SK-N-SH (cell line): ENCODE results near the gene UBR2. TPM values are rescaled to one million over a fixed set of nuclear protein-coding genes. Genes with fewer than 3 reads are reported as not detected.

Source experiments
- CTCF ChIA-PET: fragments of 300-600, 350-600 bp; formaldehyde crosslinking; extraction: SDS; loops from one replicate; lab custom pipeline; 2021; lab: Yijun Ruan, JAX
- POLR2A ChIA-PET: fragments of 350-600 bp; sonication (Branson Sonifier 250); formaldehyde crosslinking; extraction: SDS; loops from one replicate; lab custom pipeline; 2020; ENCODE audit warnings: antibody characterized with exemption, inconsistent platforms; lab: Yijun Ruan, JAX
- DNase-seq: peaks from one replicate; pipeline ENCODE4 v3.0.0; 2012
- H2AFZ ChIP-seq: fragments of 200-600 bp; sonication (generic); 2 replicates; pipeline ENCODE4 v1.8.1; 2016; ENCODE audit warnings: antibody characterized with exemption, mild to moderate bottlenecking, low read depth
- H3F3A ChIP-seq: fragments of 200-600 bp; sonication (generic); replicated peaks from 2 replicates; pipeline ENCODE3; 2016; ENCODE audit warnings: antibody characterized with exemption, mild to moderate bottlenecking; ENCODE audit not compliant: insufficient read depth
- H3K27ac ChIP-seq, 2 experiments: fragments of 200-500 bp in 1 of 2; fragments of 200-600 bp in 1 of 2; sonication (Bioruptor generic) in 1 of 2; sonication (generic), shearing (Covaris generic) in 1 of 2; 2 replicates each; pipeline versions ENCODE4 v1.5.1 to v1.6.1; 2014 to 2016; ENCODE audit warnings: low read depth in 2 of 2, inconsistent platforms in 1 of 2, low read length in 1 of 2, mild to moderate bottlenecking in 1 of 2, mixed read lengths in 1 of 2
- H3K27me3 ChIP-seq: fragments of 200-600 bp; sonication (generic), shearing (Covaris generic); 2 replicates; pipeline ENCODE4 v1.6.1; 2016; ENCODE audit warnings: mixed run types; ENCODE audit not compliant: insufficient read depth
- H3K36me3 ChIP-seq, 2 experiments: fragments of 200-500 bp in 1 of 2; fragments of 200-600 bp in 1 of 2; sonication (Bioruptor generic) in 1 of 2; sonication (generic) in 1 of 2; replicated peaks in 1 of 2; 2 replicates each; pipeline versions ENCODE3 to v1.5.1; 2014 to 2016; ENCODE audit warnings: low read length in 1 of 2, mild to moderate bottlenecking in 1 of 2; ENCODE audit not compliant: insufficient read depth in 2 of 2, control insufficient read depth in 1 of 2
- H3K4me1 ChIP-seq, 2 experiments: fragments of 200-500 bp in 1 of 2; fragments of 200-600 bp in 1 of 2; sonication (Bioruptor generic) in 1 of 2; sonication (generic), shearing (Covaris generic) in 1 of 2; 2 replicates each; pipeline versions ENCODE4 v1.5.1 to v1.6.1; 2014 to 2016; ENCODE audit warnings: low read depth in 1 of 2, low read length in 1 of 2, mixed run types in 1 of 2; ENCODE audit not compliant: insufficient read depth in 2 of 2, control insufficient read depth in 1 of 2
- H3K4me2 ChIP-seq: fragments of 200-600 bp; sonication (generic), shearing (Covaris generic); 2 replicates; pipeline ENCODE4 v1.6.1; 2017; ENCODE audit warnings: mixed run types
- H3K4me3 ChIP-seq, 2 experiments: fragments of 200-500 bp in 1 of 2; fragments of 200-600 bp in 1 of 2; sonication (Bioruptor generic) in 1 of 2; sonication (generic), shearing (Covaris generic) in 1 of 2; 2 replicates each; pipeline versions ENCODE4 v1.5.1 to v1.8.1; 2014 to 2016; ENCODE audit warnings: low read depth in 2 of 2, inconsistent platforms in 1 of 2, low read length in 1 of 2, mild to moderate bottlenecking in 1 of 2, mixed read lengths in 1 of 2, moderate library complexity in 1 of 2
- H3K79me2 ChIP-seq: fragments of 200-600 bp; sonication (generic); 2 replicates; pipeline ENCODE4 v1.8.1; 2017; ENCODE audit warnings: mild to moderate bottlenecking; ENCODE audit not compliant: insufficient read depth
- H3K9ac ChIP-seq: fragments of 200-600 bp; sonication (generic); 2 replicates; pipeline ENCODE4 v1.6.1; 2017; ENCODE audit warnings: mixed run types
- H3K9me2 ChIP-seq: fragments of 200-600 bp; sonication (generic); 2 replicates; pipeline ENCODE4 v1.6.1; 2017; ENCODE audit warnings: mixed run types
- H3K9me3 ChIP-seq: fragments of 200-600 bp; sonication (generic); 2 replicates; pipeline ENCODE4 v1.6.1; 2017; ENCODE audit warnings: mixed run types, mild to moderate bottlenecking, moderate library complexity
- H4K20me1 ChIP-seq: fragments of 200-600 bp; sonication (generic); 2 replicates; pipeline ENCODE4 v1.6.1; 2017; ENCODE audit warnings: mild to moderate bottlenecking, mixed run types; ENCODE audit not compliant: insufficient read depth
- EP300 ChIP-seq, 2 experiments: IDR thresholded peaks; 2 replicates each; pipeline versions ENCODE4 v1.4.0 to v1.6.1; 2012; ENCODE audit warnings: borderline replicate concordance in 1 of 2, low read depth in 1 of 2, low read length in 1 of 2
- EZH2phosphoT487 ChIP-seq: fragments of 200-600 bp; sonication (generic); IDR thresholded peaks from 2 replicates; pipeline ENCODE4 v1.6.1; 2017; ENCODE audit warnings: low read depth, mixed run types, mild to moderate bottlenecking, antibody characterized with exemption, moderate library complexity, borderline replicate concordance
- FOXJ3 ChIP-seq: sonication (generic); formaldehyde crosslinking; IDR thresholded peaks from 2 replicates; pipeline ENCODE4 v1.5.1; 2020; ENCODE audit warnings: mild to moderate bottlenecking, missing genetic modification reagents
- GABPA ChIP-seq: IDR thresholded peaks from 2 replicates; pipeline ENCODE4 v1.4.0; 2012; ENCODE audit warnings: low read depth, mild to moderate bottlenecking
- GATA2 ChIP-seq: sonication (generic); formaldehyde crosslinking; IDR thresholded peaks from 2 replicates; pipeline ENCODE4 v1.5.0; 2020; ENCODE audit warnings: mild to moderate bottlenecking, missing genetic modification reagents
- MAX ChIP-seq: IDR thresholded peaks from 2 replicates; pipeline ENCODE4 v1.4.0; 2012; ENCODE audit warnings: low read depth
- MEF2A ChIP-seq: IDR thresholded peaks from 2 replicates; pipeline ENCODE4 v1.4.0; 2012; ENCODE audit warnings: low read depth, borderline replicate concordance
- NFIC ChIP-seq: IDR thresholded peaks from 2 replicates; pipeline ENCODE4 v1.4.0; 2012; ENCODE audit warnings: borderline replicate concordance
- NRF1 ChIP-seq: IDR thresholded peaks from 2 replicates; pipeline ENCODE4 v1.6.1; 2012; ENCODE audit warnings: low read depth, mild to moderate bottlenecking, low read length
- POLR2AphosphoS5 ChIP-seq: IDR thresholded peaks from 2 replicates; pipeline ENCODE4 v1.6.1; 2012; ENCODE audit warnings: low read depth, low read length
- RAD21 ChIP-seq: IDR thresholded peaks from 2 replicates; pipeline ENCODE4 v1.6.1; 2012; ENCODE audit warnings: mild to moderate bottlenecking, low read length
- RXRA ChIP-seq: IDR thresholded peaks from 2 replicates; pipeline ENCODE4 v1.4.0; 2012; ENCODE audit warnings: low read depth, mild to moderate bottlenecking, borderline replicate concordance
- SMC3 ChIP-seq: IDR thresholded peaks from 2 replicates; pipeline ENCODE4 v1.6.1; 2012; ENCODE audit warnings: low read depth, low read length, improper control_type of control experiment
- TAF1 ChIP-seq: IDR thresholded peaks from 2 replicates; pipeline ENCODE4 v1.6.1; 2012; ENCODE audit warnings: low read depth, mild to moderate bottlenecking, low read length, moderate library complexity, borderline replicate concordance
- TCF12 ChIP-seq: IDR thresholded peaks from 2 replicates; pipeline ENCODE4 v1.4.0; 2012
- TEAD4 ChIP-seq: IDR thresholded peaks from 2 replicates; pipeline ENCODE4 v1.4.0; 2012; ENCODE audit warnings: mild to moderate bottlenecking, borderline replicate concordance; ENCODE audit not compliant: insufficient read depth
- USF1 ChIP-seq: IDR thresholded peaks from 2 replicates; pipeline ENCODE4 v1.4.0; 2012; ENCODE audit warnings: low read depth, borderline replicate concordance
- YY1 ChIP-seq: IDR thresholded peaks from 2 replicates; pipeline ENCODE4 v1.4.0; 2012; ENCODE audit warnings: low read depth, mild to moderate bottlenecking
- WGBS: methylation state at CpG from one replicate; pipeline ENCODE4 v1.1.6; 2017; ENCODE audit warnings: low lambda C conversion rate; 5-methylcytosine and 5-hydroxymethylcytosine counted together
- polyA plus RNA-seq, 3 experiments: library from polyadenylated mRNA; depleted of rRNA; stranded (reverse); fragments of >200 nt; gene quantifications; 2 replicates each; pipeline ENCODE4 v1.2.3, GENCODE V29; 2012
- TF ChIP-seq, protein P1 (sequence below): IDR thresholded peaks from 2 replicates; pipeline ENCODE4; 2012
- TF ChIP-seq, protein P2 (sequence below): fragments of 200-600 bp; sonication (generic); IDR thresholded peaks from 2 replicates; pipeline ENCODE4 v1.6.1; 2017; ENCODE audit warnings: antibody characterized with exemption, mild to moderate bottlenecking, moderate library complexity
- TF ChIP-seq, protein P3 (sequence below): IDR thresholded peaks from 2 replicates; pipeline ENCODE4 v1.4.0; 2012; ENCODE audit warnings: low read depth, borderline replicate concordance

Gene UBR2
- polyA plus RNA-seq, 1 of the 3 experiments (the other 2 are of a cell fraction), result 5.2 TPM

DNA sequence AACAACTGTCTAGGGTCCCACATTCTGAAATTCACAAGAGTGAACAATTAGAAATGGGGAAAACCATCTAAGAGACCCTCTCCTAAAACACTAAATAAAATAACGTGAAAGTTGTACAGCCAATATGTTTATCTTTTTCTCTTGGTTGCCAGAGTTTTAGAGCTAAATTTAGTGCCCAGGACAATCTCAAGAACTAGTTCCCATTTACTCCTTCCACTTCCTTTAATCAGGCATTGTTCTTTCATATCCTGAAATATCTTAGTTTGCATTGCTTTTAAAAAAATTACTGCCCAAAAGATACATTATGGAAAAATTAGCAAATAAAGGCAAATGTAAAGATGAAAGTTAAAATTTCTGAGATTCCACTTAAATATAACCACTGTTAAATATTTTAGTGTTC lies 33.1 kb upstream of the UBR2 start (continued):
- TF ChIP-seq, protein P1, sequence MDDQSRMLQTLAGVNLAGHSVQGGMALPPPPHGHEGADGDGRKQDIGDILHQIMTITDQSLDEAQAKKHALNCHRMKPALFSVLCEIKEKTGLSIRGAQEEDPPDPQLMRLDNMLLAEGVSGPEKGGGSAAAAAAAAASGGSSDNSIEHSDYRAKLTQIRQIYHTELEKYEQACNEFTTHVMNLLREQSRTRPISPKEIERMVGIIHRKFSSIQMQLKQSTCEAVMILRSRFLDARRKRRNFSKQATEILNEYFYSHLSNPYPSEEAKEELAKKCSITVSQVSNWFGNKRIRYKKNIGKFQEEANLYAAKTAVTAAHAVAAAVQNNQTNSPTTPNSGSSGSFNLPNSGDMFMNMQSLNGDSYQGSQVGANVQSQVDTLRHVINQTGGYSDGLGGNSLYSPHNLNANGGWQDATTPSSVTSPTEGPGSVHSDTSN, result no peak
- TF ChIP-seq NRF1, result no peak
- no peak for TF ChIP-seq TEAD4
- no peak for TF ChIP-seq TAF1
- TF ChIP-seq SMC3, result no peak

- no peaks in the 10 kb centered on the region for H3K36me3 ChIP-seq
- H4K20me1 ChIP-seq, result no peaks in the 10 kb centered on the region
- peak overlapping the region; percentile 60; the same call in 1 of the 2 replicates for H2AFZ ChIP-seq
- TF ChIP-seq NFIC, result no peak
- TF ChIP-seq, protein P2, sequence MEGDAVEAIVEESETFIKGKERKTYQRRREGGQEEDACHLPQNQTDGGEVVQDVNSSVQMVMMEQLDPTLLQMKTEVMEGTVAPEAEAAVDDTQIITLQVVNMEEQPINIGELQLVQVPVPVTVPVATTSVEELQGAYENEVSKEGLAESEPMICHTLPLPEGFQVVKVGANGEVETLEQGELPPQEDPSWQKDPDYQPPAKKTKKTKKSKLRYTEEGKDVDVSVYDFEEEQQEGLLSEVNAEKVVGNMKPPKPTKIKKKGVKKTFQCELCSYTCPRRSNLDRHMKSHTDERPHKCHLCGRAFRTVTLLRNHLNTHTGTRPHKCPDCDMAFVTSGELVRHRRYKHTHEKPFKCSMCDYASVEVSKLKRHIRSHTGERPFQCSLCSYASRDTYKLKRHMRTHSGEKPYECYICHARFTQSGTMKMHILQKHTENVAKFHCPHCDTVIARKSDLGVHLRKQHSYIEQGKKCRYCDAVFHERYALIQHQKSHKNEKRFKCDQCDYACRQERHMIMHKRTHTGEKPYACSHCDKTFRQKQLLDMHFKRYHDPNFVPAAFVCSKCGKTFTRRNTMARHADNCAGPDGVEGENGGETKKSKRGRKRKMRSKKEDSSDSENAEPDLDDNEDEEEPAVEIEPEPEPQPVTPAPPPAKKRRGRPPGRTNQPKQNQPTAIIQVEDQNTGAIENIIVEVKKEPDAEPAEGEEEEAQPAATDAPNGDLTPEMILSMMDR, result peak; percentile 91
- TF ChIP-seq SMC3, result peak; percentile 70
- TF ChIP-seq EZH2phosphoT487, result no peak
- TF ChIP-seq RAD21, result peak; percentile 82
- TF ChIP-seq GABPA, result no peak
- TF ChIP-seq, all 33 proteins: peak for 3
- peak; percentile 70 for DNase-seq
- CTCF ChIA-PET, result interaction anchor here (0.6 to 4.2 kb wide), 64 partner anchors 10 to 437 kb away, joined by 3 to 34 read pairs (median 4); partner anchors contain the start of genes GUCA1B and TRERF1
- Histone ChIP-seq H3K4me3 (no peak overlapping the region; a peak in 1 of 4 replicates), H3K4me2 (no peak overlapping the region), H3K27me3 (no peaks in the 10 kb centered on the region), H3K9me2 (no peaks in the 10 kb centered on the region), H3K27ac (no peak overlapping the region), H3F3A (no peaks in the 10 kb centered on the region), H3K9me3 (no peaks in the 10 kb centered on the region), H3K9ac (no peak overlapping the region), H3K79me2 (no peaks in the 10 kb centered on the region), H3K4me1 (no peaks in the 10 kb centered on the region)
- POLR2A ChIA-PET, result interaction anchor here (0.6 kb wide), 1 partner anchor 522 kb away, joined by 3 read pairs; the partner anchor contains the start of gene CUL7
These were observed 31.7 kb upstream of the UBR2 start for GRCh38 chr6:42532038-42532669.

DNA sequence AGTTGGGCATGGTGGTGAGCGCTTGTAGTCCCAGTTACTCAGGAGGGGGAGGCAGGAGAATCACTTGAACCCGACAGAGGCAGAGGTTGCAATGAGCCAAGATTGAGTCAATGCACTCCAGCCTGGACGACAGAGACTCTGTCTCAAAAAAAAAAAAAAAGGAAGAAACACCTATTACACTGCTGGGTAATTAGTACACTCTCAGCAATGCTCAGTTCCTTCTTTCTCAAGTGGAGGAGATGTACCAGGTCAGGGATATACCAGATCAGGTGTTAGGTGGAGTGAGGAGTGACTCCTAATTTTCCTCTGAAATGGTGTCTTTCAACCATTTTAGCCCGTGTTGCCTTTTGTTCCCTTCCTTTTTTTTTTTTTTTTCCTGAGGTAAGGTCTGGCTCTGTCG lies 30.0 kb upstream of the UBR2 start:
- Histone ChIP-seq H3K9me2 (no peaks in the 10 kb centered on the region), H3K4me2 (no peak overlapping the region), H3F3A (no peaks in the 10 kb centered on the region), H3K9me3 (no peaks in the 10 kb centered on the region), H3K4me1 (no peaks in the 10 kb centered on the region), H2AFZ (no peak overlapping the region), H3K27me3 (no peaks in the 10 kb centered on the region), H3K9ac (no peak overlapping the region), H3K27ac (no peak overlapping the region), H3K36me3 (no peaks in the 10 kb centered on the region), H4K20me1 (no peaks in the 10 kb centered on the region), H3K79me2 (no peaks in the 10 kb centered on the region), H3K4me3 (no peak overlapping the region)
- ChIA-PET POLR2A (no interaction called here), CTCF (interaction anchor here (2.3 to 6.4 kb wide), 3 partner anchors 11 to 202 kb away, joined by 5 to 58 read pairs (median 15); no protein-coding TSS in a partner anchor)
- no peak for DNase-seq
- 76% methylated on average over 5 of the region's 5 CpGs for WGBS
- no peak for TF ChIP-seq RXRA
- TF ChIP-seq YY1, result no peak
- TF ChIP-seq EP300 (IDR thresholded peaks at IDR 0.05; ENCODE audit: borderline replicate concordance in 1 of 2, low read depth in 1 of 2, low read length in 1 of 2), result no peak
- TF ChIP-seq GATA2 (CRISPR knock-in tag), result no peak
- TF ChIP-seq MEF2A, result no peak
- TF ChIP-seq TCF12, result no peak
- TF ChIP-seq MAX, result no peak
- no peak for TF ChIP-seq NRF1
- TF ChIP-seq POLR2AphosphoS5, result no peak
- TF ChIP-seq USF1, result no peak
- no peak for TF ChIP-seq EZH2phosphoT487
- TF ChIP-seq, protein P3, sequence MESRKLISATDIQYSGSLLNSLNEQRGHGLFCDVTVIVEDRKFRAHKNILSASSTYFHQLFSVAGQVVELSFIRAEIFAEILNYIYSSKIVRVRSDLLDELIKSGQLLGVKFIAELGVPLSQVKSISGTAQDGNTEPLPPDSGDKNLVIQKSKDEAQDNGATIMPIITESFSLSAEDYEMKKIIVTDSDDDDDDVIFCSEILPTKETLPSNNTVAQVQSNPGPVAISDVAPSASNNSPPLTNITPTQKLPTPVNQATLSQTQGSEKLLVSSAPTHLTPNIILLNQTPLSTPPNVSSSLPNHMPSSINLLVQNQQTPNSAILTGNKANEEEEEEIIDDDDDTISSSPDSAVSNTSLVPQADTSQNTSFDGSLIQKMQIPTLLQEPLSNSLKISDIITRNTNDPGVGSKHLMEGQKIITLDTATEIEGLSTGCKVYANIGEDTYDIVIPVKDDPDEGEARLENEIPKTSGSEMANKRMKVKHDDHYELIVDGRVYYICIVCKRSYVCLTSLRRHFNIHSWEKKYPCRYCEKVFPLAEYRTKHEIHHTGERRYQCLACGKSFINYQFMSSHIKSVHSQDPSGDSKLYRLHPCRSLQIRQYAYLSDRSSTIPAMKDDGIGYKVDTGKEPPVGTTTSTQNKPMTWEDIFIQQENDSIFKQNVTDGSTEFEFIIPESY, result no peak
- TF ChIP-seq FOXJ3, result no peak
